DMS79 treated with DMSO at 0.1 percent for 48 hours (cell line): ENCODE data around the gene SPDYE3.
"Not testable (repeated sequence)": the region's sequence is repeated elsewhere in the genome, so short reads cannot be mapped to it uniquely, and the experiment has no call there.

Source experiments
- DNase-seq: peaks from one replicate; lab custom pipeline; 2025; lab: John Stamatoyannopoulos, UW

SPDYE3 gene

GRCh38 chr7:100352230-100352781 lies 44.8 kb downstream of the SPDYE3 start:
- not testable (repeated sequence) for DNase-seq

- no peak for DNase-seq
Measured at GRCh38 chr7:100352984-100353684, 45.6 kb downstream of the SPDYE3 start.

- DNase-seq, result no peak
Measured at GRCh38 chr7:100353685-100354330, 46.3 kb downstream of the SPDYE3 start.

GRCh38 chr7:100356416-100357068 lies 49.0 kb downstream of the SPDYE3 start:
- no peak for DNase-seq

- no peak for DNase-seq
Measured at GRCh38 chr7:100357131-100357561, 49.6 kb downstream of the SPDYE3 start.

GRCh38 chr7:100358027-100358856 lies 50.7 kb downstream of the SPDYE3 start, which contains the start of gene PILRB:
TSS of gene PILRB (plus strand) at chr7:100358117. CDS start at chr7:100358303, 186 bp downstream.
- DNase-seq, result no peak

GRCh38 chr7:100358857-100359212 lies 51.3 kb downstream of the SPDYE3 start:
- DNase-seq, result no peak

- no peak for DNase-seq
Measured at GRCh38 chr7:100360135-100360854, 52.8 kb downstream of the SPDYE3 start.

GRCh38 chr7:100363098-100363497 lies 55.6 kb downstream of the SPDYE3 start:
- DNase-seq, result no peak

- not testable (repeated sequence) for DNase-seq
Measured at GRCh38 chr7:100363797-100364196, 56.3 kb downstream of the SPDYE3 start.

- DNase-seq, result no peak
Measured at GRCh38 chr7:100364480-100364879, 57.0 kb downstream of the SPDYE3 start.

- not testable (repeated sequence) for DNase-seq
Measured at GRCh38 chr7:100365998-100366367, 58.5 kb downstream of the SPDYE3 start.

GRCh38 chr7:100366411-100367250 lies 59.1 kb downstream of the SPDYE3 start:
- DNase-seq, result no peak

GRCh38 chr7:100367251-100367620 lies 59.7 kb downstream of the SPDYE3 start:
- no peak for DNase-seq

GRCh38 chr7:100367676-100368613 lies 60.4 kb downstream of the SPDYE3 start:
- no peak for DNase-seq

GRCh38 chr7:100369105-100369504 lies 61.6 kb downstream of the SPDYE3 start:
- DNase-seq, result no peak

GRCh38 chr7:100370303-100370702 lies 62.8 kb downstream of the SPDYE3 start:
- no peak for DNase-seq

- no peak for DNase-seq
Measured at GRCh38 chr7:100370746-100371145, 63.2 kb downstream of the SPDYE3 start.

GRCh38 chr7:100371561-100372171 lies 64.2 kb downstream of the SPDYE3 start:
- no peak for DNase-seq
